Measurements from ENCODE around the gene CYP2A13.
"Not testable (repeated sequence)": the region's sequence is repeated elsewhere in the genome, so short reads cannot be mapped to it uniquely, and the experiment has no call there.

DNA sequence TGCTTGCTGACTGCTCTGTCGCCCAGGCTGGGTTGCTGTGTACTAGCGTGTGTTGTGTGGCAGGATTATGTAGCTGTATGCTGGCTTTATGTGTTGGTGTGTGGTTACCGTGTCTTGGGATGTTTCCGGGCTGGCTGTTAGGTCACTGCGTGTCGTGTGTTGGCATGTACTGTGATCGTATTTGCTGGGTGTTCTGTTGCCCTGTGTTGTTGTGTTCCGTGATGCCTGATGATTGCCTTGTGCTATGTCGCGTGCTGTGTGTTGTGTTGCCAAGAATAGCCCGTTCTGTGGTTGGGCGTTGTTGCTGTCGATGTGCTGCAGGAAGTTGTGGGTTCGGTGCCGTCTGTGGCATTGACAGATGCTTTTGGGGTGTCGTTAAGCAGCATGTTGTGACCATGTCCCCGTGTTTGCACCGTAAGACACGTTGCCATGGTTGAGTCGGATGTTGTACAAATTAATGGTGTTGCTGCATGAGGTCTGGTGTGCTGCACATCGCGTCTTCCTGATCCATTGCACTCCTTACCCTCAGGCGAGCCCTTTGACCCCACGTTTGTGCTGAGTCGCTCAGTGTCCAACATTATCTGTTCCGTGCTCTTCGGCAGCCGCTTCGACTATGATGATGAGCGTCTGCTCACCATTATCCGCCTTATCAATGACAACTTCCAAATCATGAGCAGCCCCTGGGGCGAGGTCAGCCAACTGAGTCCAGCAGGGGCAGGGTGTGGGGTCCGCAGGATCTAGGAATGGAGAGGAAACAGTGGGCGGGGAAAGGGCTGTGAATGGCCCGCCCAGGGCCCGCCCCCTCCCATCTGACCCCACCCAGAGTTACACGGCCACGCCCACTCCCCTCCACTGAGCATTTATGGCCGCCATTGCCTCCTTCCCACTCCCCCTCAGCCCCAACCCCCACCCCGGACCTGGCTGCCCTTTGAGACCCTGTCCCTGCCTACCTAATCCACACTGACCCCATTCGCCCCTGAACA, 33.0 kb downstream of the CYP2A13 start:
- TF ChIP-seq, protein P1, sequence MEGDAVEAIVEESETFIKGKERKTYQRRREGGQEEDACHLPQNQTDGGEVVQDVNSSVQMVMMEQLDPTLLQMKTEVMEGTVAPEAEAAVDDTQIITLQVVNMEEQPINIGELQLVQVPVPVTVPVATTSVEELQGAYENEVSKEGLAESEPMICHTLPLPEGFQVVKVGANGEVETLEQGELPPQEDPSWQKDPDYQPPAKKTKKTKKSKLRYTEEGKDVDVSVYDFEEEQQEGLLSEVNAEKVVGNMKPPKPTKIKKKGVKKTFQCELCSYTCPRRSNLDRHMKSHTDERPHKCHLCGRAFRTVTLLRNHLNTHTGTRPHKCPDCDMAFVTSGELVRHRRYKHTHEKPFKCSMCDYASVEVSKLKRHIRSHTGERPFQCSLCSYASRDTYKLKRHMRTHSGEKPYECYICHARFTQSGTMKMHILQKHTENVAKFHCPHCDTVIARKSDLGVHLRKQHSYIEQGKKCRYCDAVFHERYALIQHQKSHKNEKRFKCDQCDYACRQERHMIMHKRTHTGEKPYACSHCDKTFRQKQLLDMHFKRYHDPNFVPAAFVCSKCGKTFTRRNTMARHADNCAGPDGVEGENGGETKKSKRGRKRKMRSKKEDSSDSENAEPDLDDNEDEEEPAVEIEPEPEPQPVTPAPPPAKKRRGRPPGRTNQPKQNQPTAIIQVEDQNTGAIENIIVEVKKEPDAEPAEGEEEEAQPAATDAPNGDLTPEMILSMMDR (conservative IDR thresholded peaks at IDR 0.05): not testable (repeated sequence)
- TF ChIP-seq ZFX (IDR thresholded peaks at IDR 0.05): not testable (repeated sequence)
